Activated T-helper 9 cell treated with anti-CD3 and anti-CD28 coated beads, Interleukin-2, amount 50 U/mL, for 16 hours (primary cell): ENCODE measurements around the gene TMEM266.

Experiments used
- DNase-seq: peaks from one replicate; pipeline ENCODE4 v3.0.0-alpha.2; 2020; ENCODE audit warnings: low read depth

Gene TMEM266

DNA sequence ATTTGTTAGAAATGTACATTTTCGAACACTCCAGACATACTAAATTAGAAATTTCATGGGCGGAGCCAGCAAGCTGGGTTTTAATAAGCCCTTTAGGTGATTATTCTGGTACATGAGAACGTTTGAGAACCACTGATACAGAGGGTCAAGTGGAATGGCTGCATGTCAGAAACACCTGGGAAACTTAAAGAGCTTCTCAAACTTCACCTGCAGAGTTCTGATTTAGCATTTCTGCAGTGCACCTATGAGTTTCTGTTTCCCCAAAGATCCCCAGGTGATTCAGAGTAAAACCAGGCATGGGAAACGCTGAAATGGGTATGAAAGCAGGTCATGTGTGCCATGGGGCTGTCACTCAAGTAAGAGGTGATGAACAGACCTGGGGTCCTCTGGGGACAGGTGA, 68.1 kb downstream of the TMEM266 start:
- no peak for DNase-seq

DNA sequence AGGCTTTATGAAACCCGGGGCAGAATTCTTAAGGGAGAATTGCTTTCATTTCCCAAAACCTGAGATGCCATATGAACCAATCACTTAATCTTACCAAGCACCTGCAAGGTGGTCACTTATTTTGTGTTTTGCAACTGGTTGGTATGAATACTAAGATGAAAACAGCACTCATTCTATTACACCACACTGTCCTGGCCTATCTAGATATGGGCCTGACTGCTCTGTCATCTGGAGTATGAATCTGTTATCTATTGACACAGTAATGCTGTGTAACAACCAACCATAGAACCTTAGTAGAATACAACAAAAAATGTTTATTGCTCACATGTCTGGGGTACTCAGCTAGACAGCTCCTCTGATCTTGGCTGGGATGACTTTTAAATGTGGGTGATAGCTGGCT, 74.8 kb downstream of the TMEM266 start:
- no peak for DNase-seq

DNA sequence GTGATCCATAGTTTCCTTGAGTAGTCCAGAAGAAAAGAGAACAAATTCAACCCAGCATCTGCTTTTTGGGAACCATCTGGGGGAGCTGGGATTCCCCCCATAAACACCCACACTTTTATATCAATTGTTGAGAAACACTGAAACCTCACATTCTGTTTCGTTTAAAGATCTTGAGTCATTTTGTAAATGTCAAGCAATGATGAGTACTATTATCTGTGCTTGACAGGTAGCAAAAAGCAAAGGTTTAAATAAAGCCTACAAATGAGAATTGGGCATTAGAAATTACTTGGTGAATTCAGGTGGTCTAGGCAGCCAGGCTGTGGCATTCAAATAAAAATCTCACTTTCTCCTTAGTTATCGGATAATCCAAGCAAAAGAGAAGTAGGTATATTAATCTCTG, 75.7 kb downstream of the TMEM266 start:
- DNase-seq = no peak

DNA sequence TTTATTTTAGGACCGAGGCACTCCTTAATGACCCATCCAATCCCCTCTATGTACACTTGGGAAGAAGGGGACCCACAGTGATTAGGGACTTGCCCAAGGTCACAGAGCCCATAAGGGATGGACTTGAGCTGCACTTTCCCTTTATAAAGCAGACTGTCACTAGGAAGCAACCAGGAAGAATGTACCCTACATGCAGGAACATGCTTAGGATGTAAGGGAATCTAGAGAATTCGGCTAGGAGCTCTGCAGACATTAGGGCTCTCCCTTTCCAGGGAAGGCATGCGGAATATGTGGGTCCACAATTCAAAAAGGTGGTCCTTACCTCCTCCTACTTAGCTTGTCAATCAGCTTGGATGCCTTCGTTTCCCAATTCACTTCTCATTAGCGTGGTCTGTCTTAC, 78.7 kb downstream of the TMEM266 start:
- DNase-seq = no peak

DNA sequence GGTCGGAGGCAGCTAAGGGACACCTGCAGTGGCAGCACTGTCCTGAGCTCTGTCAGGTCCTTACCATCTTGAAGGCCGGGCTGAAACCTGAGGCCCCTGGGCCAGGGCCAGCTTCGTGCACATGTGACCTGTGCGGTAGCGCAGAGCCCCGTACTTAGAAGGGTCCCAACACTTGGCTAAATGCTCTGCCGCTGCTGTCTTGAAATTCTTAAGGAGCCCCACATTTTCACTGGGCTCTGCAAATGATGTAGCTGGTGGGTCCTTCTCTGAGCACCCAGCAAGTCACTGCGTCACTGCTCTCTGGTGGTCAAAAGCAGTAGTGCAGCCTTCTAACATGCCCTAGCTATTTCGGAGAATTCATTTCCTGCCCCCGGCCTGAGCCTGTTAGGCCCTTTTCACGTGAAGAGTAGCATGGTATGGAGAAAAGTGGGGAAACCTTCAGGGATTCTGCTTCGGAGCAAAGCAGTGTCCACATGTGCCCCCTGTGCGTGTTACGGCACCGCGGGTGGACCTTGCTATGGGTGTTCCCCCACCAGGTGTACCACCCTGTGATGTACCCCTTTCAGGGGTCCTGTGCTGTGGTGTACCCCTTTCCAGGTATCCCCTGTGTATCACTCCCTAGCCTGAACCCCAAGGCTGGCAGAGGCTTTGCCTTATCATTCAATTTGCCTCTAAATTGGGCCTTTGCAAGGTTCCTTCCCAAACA, 79.7 kb downstream of the TMEM266 start:
- DNase-seq = peak; percentile 53

DNA sequence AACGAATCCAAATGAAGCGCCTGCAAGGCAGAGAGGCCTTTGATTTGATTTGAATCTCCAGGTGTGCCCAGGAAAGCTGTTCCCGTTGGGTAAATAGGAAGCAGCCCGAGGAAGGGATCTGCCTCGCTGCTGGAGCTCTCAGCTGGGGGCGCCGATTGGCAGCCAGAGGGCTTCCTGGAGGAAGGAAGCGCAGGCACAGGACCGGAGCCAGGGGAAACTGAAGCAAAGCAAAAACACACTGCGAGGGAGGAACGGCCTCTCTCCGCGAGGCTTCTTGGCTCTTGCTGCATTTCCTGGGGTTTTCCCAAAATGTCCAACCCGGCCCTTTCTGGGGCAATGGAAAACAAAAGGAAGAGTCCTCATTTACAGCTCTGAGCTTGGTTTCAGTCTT, 80.3 kb downstream of the TMEM266 start:
- DNase-seq = no peak

DNA sequence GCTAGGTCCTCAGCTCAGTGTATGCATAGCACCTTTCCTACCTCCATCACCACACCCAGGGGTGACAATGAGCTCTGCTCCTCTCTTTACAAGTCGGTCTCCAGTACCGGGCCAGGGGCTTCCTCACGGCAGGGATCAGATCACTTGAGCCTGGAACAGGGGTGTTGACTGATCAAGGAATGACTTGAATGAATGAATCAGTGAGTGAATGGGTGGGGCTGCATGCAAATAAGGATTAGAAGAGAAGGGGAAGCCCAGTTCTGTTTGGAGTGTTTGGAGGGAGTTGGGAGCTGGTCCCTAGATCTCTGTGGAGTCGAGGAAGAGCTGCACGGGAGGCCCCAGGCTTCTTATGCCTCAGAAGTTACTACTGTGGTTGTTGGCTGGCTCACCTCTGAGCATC, 87.0 kb downstream of the TMEM266 start:
- DNase-seq = no peak

DNA sequence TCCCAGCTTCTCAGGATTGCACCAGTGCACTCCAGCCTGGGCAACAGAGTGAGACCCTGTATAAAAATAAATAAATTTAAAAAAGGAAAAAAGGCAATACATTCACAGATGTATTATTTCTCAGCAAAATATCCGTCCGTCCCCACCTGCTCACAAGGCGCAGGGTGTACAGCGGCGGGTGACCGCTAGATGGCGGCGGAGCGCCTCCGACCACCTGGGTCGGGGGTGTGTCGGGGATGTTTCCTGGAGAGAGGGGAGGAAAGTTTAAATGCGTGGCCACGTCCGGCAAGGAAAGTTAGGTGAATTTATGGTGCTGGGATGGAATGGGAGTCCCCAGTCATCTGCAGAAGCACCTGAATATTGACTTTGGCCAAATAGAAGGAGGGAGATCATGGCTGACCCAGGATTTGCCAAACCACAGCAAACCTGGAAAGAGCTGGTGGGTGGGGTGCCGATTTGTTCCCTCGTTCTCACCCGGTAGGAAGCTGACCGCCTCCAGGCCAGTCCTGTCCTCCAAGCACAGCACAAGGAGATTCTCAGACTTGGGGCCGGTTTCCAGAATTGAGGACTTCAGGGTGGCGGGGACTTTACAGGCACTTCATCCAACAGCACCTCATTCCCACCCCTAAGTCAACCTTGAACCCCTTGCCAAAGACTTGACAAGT, 88.3 kb downstream of the TMEM266 start:
- peak; percentile 41 for DNase-seq

DNA sequence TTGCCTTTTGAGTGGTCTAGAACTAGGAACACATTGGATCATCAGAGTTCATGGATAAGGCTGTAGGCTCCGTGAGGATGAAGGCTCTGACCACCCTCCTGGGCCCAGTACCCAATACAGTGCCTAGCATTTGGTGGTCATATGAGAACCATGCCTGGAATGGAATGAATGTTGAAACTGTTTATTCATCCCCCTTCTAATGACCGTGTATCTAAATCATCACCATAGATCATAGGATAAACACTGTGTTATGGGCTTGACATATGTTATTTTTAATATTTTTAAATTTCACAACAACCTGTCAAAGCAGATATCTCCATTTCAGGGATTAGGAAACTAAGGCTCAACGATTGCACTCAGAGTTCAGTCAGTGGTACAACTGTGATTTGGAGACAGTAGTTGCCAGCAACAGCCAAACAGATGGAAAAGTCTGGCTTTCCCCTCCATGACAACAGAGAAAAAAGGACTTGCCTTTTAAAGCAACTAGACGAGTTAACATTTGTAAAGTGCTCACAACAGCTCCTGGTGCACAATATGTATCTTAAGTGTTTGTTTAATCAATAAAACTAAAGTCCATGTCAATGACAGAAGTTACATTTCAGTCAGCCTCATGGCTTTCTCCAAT, 89.6 kb downstream of the TMEM266 start:
- DNase-seq = no peak

DNA sequence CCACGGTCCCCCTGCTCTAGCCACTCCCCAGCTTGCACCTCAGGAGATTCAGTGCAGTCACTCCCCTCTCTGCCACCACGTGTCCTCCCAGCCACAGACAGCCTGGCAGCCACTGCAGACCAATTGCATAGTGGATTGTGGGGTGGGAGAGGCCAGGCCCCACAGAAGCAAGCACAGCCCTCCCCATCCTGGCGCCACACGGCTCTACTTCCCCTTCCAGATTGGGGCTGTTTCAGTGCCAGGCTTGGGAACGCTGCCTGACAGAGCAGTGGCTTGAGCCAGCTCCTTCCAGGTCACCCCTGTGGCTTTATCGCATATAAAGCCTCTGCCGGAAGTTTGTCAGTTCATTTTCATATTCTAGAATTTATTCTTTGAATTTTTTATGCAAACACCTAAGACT, 90.7 kb downstream of the TMEM266 start:
- no peak for DNase-seq

DNA sequence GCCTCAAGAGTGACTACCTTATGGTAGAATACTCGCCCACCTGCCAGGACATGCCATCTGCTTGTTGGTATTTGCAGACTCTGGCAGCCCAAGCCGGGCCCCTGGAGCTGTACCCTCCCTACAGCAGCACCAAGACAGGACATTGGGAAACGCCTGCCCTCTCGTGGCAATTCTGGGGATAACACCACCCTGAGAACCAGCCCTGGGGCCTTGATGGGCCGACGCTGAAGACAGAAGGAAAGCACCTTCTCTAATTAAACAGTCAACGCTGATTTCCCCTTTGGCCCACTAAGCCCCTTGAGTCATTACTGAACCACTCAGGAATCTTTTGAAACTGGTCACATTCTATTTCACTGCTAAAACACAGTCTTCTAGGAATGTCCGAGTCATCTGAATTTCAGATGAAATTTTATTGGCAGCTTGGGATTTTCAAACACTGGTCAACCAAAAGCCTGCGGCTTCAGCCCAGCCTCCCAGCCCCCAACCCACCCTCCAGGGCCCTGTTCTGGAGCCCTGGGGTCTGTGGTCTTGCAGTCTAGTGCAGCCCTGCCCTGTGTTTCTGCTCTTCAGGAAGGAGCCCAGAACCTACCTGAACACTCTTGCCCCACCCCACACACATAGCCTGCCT, 91.3 kb downstream of the TMEM266 start:
- peak; percentile 63 for DNase-seq

DNA sequence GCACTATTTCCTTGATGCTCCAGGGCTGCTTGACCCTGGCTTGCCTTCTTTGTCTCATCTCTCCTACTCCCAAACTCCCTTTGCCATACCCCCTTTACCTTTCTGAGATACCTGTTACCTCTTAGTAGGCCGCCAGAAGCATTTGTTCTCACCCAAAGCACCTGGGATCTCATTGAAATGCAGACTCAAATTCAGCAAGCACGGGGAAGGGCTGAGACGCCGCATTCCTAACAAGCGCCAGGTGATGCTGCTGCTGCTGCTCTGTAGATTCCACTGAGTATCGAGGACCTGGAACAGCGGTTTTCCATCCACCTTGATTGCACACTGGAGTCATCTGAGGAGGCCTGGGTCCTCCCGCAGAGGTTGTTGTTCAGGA, 91.8 kb downstream of the TMEM266 start:
- DNase-seq = no peak

DNA sequence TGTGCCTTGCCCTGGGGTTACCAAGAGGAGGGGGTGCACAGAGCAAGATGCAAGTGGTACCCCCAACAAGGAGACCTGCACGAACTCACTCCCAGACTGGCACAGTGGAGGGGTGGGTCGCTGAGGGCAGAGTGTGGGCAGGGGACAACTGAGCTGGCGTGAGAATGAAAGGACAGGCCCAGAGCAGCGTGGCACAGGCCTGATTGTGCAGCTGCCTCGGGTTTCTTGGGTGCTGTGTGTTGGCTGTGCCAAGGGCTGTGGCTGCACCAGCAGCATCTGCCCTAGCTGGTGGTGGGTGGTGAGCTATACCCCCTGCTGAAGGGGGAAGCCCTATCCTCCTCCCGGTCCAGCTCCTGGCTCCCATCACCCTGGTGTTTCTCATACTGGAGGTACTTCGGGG, 92.4 kb downstream of the TMEM266 start:
- no peak for DNase-seq

DNA sequence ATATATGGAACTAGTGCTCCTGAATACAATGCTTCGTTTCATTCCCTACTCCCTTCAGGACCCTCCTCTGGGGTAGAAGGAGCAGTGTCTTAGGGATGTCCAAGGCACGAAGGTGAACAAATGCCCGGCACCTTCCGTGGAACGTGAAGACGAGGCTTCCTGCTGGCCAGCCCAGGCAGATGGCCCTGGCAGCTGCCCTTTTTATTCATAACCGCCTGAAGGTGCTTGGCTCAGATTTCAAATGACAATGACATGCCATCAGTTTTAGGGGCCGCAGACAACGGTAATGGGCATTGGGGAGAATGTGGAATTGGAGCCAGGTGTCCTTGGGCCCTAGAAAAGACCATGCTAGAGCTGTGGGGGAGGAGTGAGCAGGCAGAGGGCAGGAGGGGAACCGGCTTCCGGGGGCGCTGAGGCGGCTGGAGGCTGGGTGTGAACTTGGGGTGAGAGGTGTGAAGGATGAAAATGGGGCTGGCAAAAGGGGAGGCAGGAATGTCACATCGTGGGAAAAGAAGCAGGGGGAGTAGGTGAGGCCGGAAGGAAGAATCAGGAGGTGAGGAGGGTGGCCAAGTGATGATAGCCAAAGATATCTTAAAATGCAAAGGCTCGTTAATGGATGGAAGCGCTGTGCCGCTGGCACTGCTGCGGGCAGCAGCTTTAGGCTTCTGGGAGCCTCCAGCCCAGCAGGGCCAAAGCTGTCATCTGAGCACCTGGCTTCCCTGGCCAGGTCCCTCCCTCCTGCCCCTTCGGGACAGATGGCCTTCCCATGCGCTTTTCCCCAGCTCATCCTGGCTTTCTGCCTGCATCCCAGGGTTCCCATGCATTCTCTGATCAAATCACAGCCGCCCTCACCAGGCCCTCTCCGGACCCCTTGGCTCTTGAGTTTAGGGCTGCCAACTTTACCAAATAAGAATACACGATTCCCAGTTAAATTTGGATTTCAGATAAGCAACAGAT, 93.7 kb downstream of the TMEM266 start:
- DNase-seq = no peak

DNA sequence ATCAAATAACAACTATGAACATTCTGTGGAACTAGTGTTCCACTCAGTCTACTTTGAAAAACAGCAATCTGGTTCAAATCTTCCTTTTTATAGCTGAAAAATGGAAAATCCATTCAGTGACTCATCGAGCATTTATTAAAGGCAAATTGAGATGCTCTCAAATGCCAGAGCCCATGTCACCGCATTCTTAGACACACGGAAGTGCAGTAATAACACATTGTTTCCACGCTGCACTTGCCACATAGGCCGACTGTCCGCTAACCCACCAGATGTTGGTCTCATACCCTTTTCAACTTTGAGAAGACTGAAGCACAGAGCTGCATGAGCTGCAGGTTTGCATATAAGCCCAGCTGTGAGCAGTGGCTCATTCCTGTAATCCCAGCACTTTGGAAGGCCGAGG, 95.9 kb downstream of the TMEM266 start:
- no peak for DNase-seq

DNA sequence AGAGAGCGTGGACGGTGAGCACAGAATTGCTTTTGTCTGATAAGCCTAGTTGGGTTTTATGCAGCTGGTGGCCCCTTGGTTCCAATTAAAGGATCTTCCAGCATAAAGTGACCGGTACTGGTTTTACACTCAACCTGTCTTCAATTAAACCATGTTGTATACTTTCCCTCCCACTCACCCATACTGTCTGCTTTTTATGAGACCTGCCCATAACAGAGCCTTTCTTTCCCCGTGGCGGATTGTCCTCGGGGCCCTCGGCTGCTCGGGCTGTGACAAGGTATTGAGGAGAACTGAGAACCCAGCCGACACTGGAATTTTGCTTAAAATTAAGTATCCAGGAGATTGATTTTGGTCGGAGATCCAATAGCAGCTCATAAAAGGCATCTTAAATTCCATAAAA, 98.4 kb downstream of the TMEM266 start:
- no peak for DNase-seq

DNA sequence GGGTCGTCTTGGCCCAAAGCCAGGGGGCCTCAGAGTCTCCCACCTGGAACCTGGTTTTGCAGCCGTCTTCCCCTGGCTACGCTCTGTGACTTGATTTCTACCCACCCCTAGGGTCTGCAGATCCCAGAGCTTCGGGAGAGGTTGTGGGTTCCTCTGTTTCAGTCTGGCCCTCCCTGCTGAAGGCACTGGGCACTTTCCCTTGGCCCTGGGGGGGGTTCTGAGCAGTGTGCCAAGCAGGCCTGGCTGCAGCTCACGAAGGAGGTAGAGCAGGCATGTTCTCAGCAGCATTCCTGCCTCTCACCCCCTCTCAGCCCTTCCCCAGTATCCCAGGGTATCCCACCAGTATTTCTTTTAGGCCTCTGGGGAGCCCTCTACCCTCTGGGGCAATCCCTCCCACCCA, 99.0 kb downstream of the TMEM266 start:
- no peak for DNase-seq

DNA sequence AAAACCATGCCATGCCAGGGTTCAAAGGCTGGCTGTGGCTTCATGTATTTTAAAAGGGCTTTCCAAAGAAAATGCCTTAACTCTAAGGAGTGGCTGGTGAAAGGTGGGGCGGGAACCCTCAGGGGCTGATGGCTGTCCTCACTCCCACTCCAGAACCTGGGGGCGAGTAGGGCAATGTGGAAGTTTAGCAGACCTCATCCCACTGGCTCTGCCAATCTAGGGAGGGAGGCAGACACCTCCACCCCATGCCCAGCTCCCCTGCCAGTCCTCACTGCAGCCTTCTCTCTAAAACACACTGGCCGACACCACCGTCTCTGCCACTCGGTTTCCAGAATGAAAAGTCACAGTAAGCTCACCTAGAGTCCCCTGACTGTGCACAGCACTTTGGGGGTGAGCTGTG, 99.5 kb downstream of the TMEM266 start:
- DNase-seq = no peak

DNA sequence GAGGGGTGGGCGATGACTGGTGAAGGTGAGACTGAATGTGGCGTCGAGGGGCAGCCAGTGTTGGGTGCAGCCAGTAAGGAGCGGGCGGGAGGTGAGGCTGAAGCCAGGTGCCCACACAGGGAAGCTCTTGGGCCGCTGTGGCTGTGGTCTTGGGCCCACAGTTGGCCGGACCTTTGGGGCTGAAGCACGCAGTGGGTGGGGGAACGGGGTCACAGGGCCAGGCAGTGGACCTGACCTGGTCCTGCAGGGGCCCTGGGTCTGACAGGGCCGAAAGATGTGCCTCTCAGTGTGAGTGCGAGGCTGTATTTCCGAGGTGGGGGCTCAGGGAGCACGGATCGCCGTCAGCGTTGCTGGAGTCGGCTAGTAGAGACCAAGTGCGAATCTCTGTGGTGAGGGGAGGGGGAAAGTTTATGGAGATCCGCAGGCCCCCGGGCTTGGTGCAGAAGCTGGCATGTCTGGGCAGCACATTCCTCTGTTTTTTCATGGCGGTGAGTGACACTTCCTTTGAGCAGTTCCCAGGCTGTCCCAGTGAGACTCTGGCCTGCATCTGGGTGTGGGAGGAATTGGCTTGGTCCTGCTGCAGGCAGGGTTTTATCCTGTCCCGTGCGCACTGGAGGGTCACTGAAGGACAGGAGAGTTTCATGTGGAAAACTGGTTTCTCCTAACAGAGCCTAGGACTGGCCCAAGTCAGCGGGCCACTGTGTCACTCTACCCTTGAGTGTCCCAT, 100.8 kb downstream of the TMEM266 start:
- no peak for DNase-seq

DNA sequence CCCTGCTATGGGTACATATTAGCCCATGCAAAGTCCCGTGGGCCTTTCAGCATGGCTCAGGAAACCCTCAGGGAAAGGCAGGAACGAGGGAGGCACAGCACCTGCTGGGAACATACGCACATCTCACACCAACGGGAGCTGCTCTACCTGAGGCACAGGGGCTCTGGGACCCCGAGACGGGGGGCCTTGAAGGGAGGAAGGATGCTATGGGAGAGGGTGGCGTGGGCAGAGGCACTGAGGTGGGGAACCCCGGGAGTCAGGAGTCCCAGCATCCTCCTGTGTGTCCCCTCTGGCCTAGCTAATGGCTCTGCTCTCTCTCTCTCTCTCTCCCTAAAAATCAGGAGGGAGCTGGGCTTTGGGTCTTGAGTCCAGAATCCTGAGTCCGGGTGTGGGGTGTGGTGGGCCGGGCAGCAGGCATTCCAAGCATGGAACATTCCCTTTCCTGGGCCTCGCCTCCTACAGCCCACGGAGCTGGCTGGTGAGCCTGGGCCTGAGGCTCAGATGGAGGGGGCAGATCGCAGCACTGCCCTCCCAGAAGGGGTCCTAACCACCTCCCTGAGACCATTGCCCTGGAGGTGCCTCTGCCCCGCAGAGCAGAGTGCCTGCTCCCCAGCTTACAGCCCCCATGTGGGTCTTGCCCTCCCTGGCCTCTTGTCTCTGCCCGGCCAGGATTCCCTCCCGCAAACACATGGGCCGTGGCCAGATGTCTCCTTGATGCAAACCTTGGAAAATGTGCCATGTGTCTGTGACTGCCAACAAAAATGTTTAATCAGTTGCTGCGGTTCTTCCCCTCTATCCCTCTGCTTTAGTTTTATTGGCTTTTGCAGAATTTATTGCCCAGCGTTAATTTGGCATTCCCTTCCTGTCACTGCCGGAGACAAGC, 101.6 kb downstream of the TMEM266 start:
- DNase-seq = no peak
